ENCODE results near the gene ADAD2. TPM values are rescaled to one million over a fixed set of nuclear protein-coding genes. Genes with fewer than 3 reads are reported as not detected.

The ADAD2 gene
- total and polyA plus RNA-seq, 9 of the 15 experiments (the other 6 are each of a cell fraction or from before 2014, with no cell fraction given): 0.07 TPM; not detected in 8

- TF ChIP-seq MBD1 (CRISPR knock-in tag; IDR thresholded peaks at IDR 0.05): 0 out of 2 replicates have a peak, but pooled peaks have one; percentile 51
- TF ChIP-seq MTF1 (CRISPR knock-in tag; IDR thresholded peaks at IDR 0.05; ENCODE audit: borderline replicate concordance): no peak
- TF ChIP-seq ADNP (tag; IDR thresholded peaks at IDR 0.05): 0 out of 2 replicates have a peak, but pooled peaks have one; percentile 18
- TF ChIP-seq RBM14 (IDR thresholded peaks at IDR 0.05; ENCODE audit: borderline replicate concordance, insufficient read depth, low read depth, low read length): no peak
- TF ChIP-seq HLTF (IDR thresholded peaks at IDR 0.05): no peak
- TF ChIP-seq, protein P1, sequence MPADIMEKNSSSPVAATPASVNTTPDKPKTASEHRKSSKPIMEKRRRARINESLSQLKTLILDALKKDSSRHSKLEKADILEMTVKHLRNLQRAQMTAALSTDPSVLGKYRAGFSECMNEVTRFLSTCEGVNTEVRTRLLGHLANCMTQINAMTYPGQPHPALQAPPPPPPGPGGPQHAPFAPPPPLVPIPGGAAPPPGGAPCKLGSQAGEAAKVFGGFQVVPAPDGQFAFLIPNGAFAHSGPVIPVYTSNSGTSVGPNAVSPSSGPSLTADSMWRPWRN (IDR thresholded peaks at IDR 0.05; ENCODE audit: low read depth): no peak
- TF ChIP-seq NEUROD1 (IDR thresholded peaks at IDR 0.05; ENCODE audit: borderline replicate concordance, low read depth, low read length, partially characterized antibody): peak; percentile 35
- TF ChIP-seq ARID1B (IDR thresholded peaks at IDR 0.05): 0 out of 2 replicates have a peak, but pooled peaks have one; percentile 15
- TF ChIP-seq ZFX (CRISPR knock-in tag; IDR thresholded peaks at IDR 0.05): no peak
- TF ChIP-seq MEIS2 (IDR thresholded peaks at IDR 0.05; ENCODE audit: partially characterized antibody): peak; percentile 89
- TF ChIP-seq DPF2 (IDR thresholded peaks at IDR 0.05): 0 out of 2 replicates have a peak, but pooled peaks have one; percentile 51
- TF ChIP-seq ZNF444 (CRISPR knock-in tag; IDR thresholded peaks at IDR 0.05): peak; percentile 99
- 0 out of 2 replicates have a peak, but pooled peaks have one; percentile 27 for TF ChIP-seq PHF21A (IDR thresholded peaks at IDR 0.05; ENCODE audit: borderline replicate concordance, low read depth)
- no peak for TF ChIP-seq HNRNPH1 (optimal IDR thresholded peaks at IDR 0.05; ENCODE audit: low read depth, low read length)
- TF ChIP-seq FOXJ2 (tag; IDR thresholded peaks at IDR 0.05): 0 out of 2 replicates have a peak, but pooled peaks have one; percentile 59
- peak in 1 of 2 experiments; percentile 99; a peak in 2 of 4 replicates for TF ChIP-seq KDM1A (IDR thresholded peaks at IDR 0.05)
- no peak for TF ChIP-seq PBX2 (CRISPR knock-in tag; IDR thresholded peaks at IDR 0.05; ENCODE audit: low read depth)
- peak; percentile 93 for TF ChIP-seq PBX2 (tag; conservative IDR thresholded peaks at IDR 0.05; ENCODE audit: low read depth)
- TF ChIP-seq, protein P2, sequence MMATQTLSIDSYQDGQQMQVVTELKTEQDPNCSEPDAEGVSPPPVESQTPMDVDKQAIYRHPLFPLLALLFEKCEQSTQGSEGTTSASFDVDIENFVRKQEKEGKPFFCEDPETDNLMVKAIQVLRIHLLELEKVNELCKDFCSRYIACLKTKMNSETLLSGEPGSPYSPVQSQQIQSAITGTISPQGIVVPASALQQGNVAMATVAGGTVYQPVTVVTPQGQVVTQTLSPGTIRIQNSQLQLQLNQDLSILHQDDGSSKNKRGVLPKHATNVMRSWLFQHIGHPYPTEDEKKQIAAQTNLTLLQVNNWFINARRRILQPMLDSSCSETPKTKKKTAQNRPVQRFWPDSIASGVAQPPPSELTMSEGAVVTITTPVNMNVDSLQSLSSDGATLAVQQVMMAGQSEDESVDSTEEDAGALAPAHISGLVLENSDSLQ (IDR thresholded peaks at IDR 0.05): peak; percentile 91
- peak; percentile 1 for TF ChIP-seq RBBP5 (IDR thresholded peaks at IDR 0.05; ENCODE audit: borderline replicate concordance, insufficient read depth, low read length, poor library complexity, severe bottlenecking)
- TF ChIP-seq, protein P3, sequence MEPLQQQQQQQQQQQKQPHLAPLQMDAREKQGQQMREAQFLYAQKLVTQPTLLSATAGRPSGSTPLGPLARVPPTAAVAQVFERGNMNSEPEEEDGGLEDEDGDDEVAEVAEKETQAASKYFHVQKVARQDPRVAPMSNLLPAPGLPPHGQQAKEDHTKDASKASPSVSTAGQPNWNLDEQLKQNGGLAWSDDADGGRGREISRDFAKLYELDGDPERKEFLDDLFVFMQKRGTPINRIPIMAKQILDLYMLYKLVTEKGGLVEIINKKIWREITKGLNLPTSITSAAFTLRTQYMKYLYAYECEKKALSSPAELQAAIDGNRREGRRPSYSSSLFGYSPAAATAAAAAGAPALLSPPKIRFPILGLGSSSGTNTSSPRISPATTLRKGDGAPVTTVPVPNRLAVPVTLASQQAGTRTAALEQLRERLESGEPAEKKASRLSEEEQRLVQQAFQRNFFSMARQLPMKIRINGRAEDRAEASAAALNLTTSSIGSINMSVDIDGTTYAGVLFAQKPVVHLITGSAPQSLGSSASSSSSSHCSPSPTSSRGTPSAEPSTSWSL (CRISPR knock-in tag; IDR thresholded peaks at IDR 0.05; ENCODE audit: borderline replicate concordance): no peak
- peak; percentile 56 for TF ChIP-seq ZNF384 (IDR thresholded peaks at IDR 0.05; ENCODE audit: low read depth, low read length)
Observed at GRCh38 chr16:84143784-84144199, 47.2 kb upstream of the ADAD2 start (continued).

Data from K562 (cell line).